Lower leg skin (tissue), 4 donors: ENCODE data around the gene ATP9A. TPM values are rescaled to one million over a fixed set of nuclear protein-coding genes. Genes with fewer than 3 reads are reported as not detected.

Source experiments
- DNase-seq, 2 donors: peaks; one replicate each; pipeline ENCODE4 v3.0.0-alpha.2; 2019; ENCODE audit warnings: low spot score in 2 of 2
- H3K4me3 ChIP-seq: fragments of 200-600 bp; sonication (generic); 2 replicates; pipeline ENCODE4 v1.5.1; 2017; ENCODE audit warnings: mild to moderate bottlenecking, low read depth; ENCODE audit not compliant: poor library complexity, severe bottlenecking
- CTCF ChIP-seq, 3 donors: fragments of 450-650 bp; IDR thresholded peaks; one replicate each; pipeline ENCODE4 v1.5.1; 2016; ENCODE audit warnings: antibody characterized with exemption in 3 of 3, mild to moderate bottlenecking in 3 of 3, moderate library complexity in 2 of 3
- POLR2A ChIP-seq, 2 donors: fragments of 450-650 bp; IDR thresholded peaks; one replicate each; pipeline ENCODE4 v1.6.1; 2016 to 2017; ENCODE audit warnings: antibody characterized with exemption in 2 of 2, mild to moderate bottlenecking in 1 of 2, moderate library complexity in 1 of 2
- WGBS, 2 donors: methylation state at CpG; one replicate each; pipeline ENCODE4 v1.1.5; 2018; 5-methylcytosine and 5-hydroxymethylcytosine counted together
- intact Hi-C: fragments of 100-400 bp; cut with DNase I; formaldehyde crosslinking; loops from one replicate; pipeline ENCODE4 v1.15.0; 2023; ENCODE audit warnings: low total_unique reads
- total RNA-seq, 4 donors: library from RNA; depleted of rRNA; stranded (reverse); fragments of >200 nt; gene quantifications; one replicate each; pipeline ENCODE4 v1.1.0, GENCODE V29; 2016

The ATP9A gene
- total RNA-seq, 4 donors from 2014 or later: 14.1 to 23.6 (median 16.1) TPM

GRCh38 chr20:51625105-51625504 is 143.1 kb downstream of the ATP9A start:
- intact Hi-C loops: no loop called here
- no peak overlapping the region for H3K4me3 ChIP-seq
- no peak for DNase-seq
- 89 to 91% methylated on average over 14 of the region's 14 CpGs for WGBS, 2 donors
- no peak for TF ChIP-seq CTCF (IDR thresholded peaks at IDR 0.05)
- no peak for TF ChIP-seq POLR2A (IDR thresholded peaks at IDR 0.05)

GRCh38 chr20:51624157-51624731 is 143.9 kb downstream of the ATP9A start:
- DNase-seq: peak; percentile 37 to 88
- no peak overlapping the region for H3K4me3 ChIP-seq
- intact Hi-C loops: no loop called here
- WGBS, 2 donors: 56% methylated on average over 16 to 17 of the region's 17 CpGs
- no peak for TF ChIP-seq CTCF (IDR thresholded peaks at IDR 0.05)
- TF ChIP-seq POLR2A (IDR thresholded peaks at IDR 0.05): no peak

DNA sequence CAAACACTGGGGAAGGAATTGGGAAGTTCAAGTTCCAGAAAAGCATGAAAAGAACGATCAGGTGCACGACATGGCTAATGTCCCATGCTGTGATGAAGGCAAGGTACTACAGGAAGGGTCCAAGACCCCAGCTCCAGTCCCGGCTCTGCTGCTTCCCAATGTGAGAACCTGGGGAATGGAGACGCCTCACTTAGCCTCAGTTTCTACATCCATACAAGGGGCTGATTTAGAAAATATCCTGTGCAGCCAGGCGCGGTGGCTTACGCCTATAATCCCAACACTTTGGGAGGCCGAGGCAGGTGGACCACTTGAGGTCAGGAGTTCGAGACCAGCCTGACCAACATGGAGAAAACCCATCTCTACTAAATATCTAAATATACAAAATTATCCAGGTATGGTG is 144.9 kb downstream of the ATP9A start:
- DNase-seq: no peak
- 93 to 95% methylated on average over 9 of the region's 9 CpGs for WGBS, 2 donors
- intact Hi-C loops: no loop called here
- no peak overlapping the region for H3K4me3 ChIP-seq
- TF ChIP-seq CTCF (IDR thresholded peaks at IDR 0.05): no peak
- no peak for TF ChIP-seq POLR2A (IDR thresholded peaks at IDR 0.05)

DNA sequence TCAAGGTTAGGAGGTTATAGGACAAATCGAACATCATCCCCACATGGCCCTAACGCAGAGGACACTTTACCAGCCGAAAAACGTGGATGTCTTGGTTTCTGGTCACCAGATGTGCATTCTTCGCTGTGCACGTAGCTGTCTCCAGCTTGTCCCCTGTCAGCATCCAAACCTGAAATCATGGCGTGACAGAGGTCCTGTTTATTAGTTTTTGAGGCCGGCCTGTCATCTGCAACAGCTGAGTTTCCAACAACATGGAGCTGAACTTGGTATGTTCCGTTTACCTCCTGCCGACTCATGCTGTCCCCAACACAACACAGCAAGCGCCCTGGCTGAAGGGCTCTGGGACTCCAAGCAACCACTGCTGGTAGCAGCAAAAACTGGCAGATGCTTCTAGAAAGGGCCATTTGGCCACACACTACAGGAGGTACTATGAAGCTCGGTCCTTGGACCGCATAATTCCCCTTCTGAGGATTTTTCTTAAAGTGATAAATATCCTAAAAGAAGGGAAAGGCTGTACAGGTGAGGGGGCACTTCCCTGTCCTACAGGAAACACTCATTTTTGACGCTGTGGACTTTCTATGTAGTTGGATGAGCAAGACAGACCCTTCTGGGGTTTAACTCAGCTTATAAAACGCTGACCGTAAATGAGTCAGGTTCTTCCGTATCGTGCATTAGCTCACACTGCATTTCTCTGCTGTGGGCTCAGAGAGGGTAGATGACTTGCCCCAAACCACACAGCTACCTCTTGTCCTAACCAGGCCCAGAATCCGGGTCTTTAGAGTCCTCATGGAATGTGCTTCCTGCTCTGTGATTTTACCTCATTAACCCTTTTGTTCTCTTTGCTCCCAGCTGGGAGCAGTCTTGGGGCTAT is 146.0 kb downstream of the ATP9A start:
- WGBS, 2 donors: 87 to 89% methylated on average over 19 of the region's 19 CpGs
- intact Hi-C loops: no loop called here
- no peak overlapping the region for H3K4me3 ChIP-seq
- TF ChIP-seq CTCF (IDR thresholded peaks at IDR 0.05) (no peak), POLR2A (IDR thresholded peaks at IDR 0.05) (no peak)
- no peak for DNase-seq

GRCh38 chr20:51620432-51620831 is 147.8 kb downstream of the ATP9A start:
- no peak overlapping the region for H3K4me3 ChIP-seq
- WGBS, 2 donors: 88 to 89% methylated on average over 12 of the region's 12 CpGs
- intact Hi-C loops: no loop called here
- no peak for DNase-seq
- TF ChIP-seq POLR2A (IDR thresholded peaks at IDR 0.05): no peak
- TF ChIP-seq CTCF (IDR thresholded peaks at IDR 0.05): no peak
